Endothelial cell of umbilical vein (primary cell): ENCODE data around the gene RERGL. TPM values are rescaled to one million over a fixed set of nuclear protein-coding genes. Genes with fewer than 3 reads are reported as not detected.
"Not testable (repeated sequence)": the region's sequence is repeated elsewhere in the genome, so short reads cannot be mapped to it uniquely, and the experiment has no call there.

Experiments
- BruUV-seq: library from RNA; stranded (reverse); fragments of 400-500 nt; replicated peaks from 2 replicates; lab custom pipeline; 2021; lab: Mats Ljungman, UMichigan
- CTCF ChIA-PET: fragments of 300-600, 350-600 bp; sonication (Branson Sonifier 250); formaldehyde crosslinking; loops from one replicate; lab custom pipeline; 2021; ENCODE audit warnings: antibody characterized with exemption, inconsistent platforms; lab: Charles Lee
- POLR2A ChIA-PET: fragments of 300-600, 350-600 bp; sonication (Branson Sonifier 250); formaldehyde crosslinking; loops from one replicate; lab custom pipeline; 2021; ENCODE audit warnings: antibody characterized with exemption, inconsistent platforms; lab: Charles Lee
- DNase-seq: peaks from one replicate; pipeline ENCODE4 v3.0.0-alpha.2; 2011; ENCODE audit warnings: low read depth, low spot score
- FAIRE-seq: peaks from 2 replicates; lab custom pipeline; 2011; peaks lifted over from hg19 to GRCh38; lab: Jason Lieb, UNC
- H2AFZ ChIP-seq: 2 replicates; pipeline ENCODE4 v1.6.0; 2012; ENCODE audit warnings: low read depth, low read length, control low read depth, inconsistent platforms
- H3K27ac ChIP-seq: 2 replicates; pipeline ENCODE4 v1.5.1; 2011; ENCODE audit warnings: low read depth, mild to moderate bottlenecking, control low read depth, low read length, moderate library complexity; ENCODE audit not compliant: insufficient read depth
- H3K27me3 ChIP-seq, 2 experiments: 2 replicates each; pipeline versions ENCODE4 v1.6.0 to v1.6.1; 2011; ENCODE audit warnings: low read length in 2 of 2, mixed read lengths in 1 of 2; ENCODE audit not compliant: control insufficient read depth in 2 of 2, insufficient read depth in 2 of 2
- H3K36me3 ChIP-seq, 2 experiments: 2 replicates in 1 of 2; 3 replicates in 1 of 2; pipeline ENCODE4 v1.5.1; 2011; ENCODE audit warnings: low read length in 2 of 2, mild to moderate bottlenecking in 1 of 2, moderate library complexity in 1 of 2; ENCODE audit not compliant: control insufficient read depth in 2 of 2, insufficient read depth in 2 of 2; ENCODE audit errors: extremely low read depth in 1 of 2
- H3K4me1 ChIP-seq: 3 replicates; pipeline ENCODE4 v1.5.1; 2011; ENCODE audit warnings: mild to moderate bottlenecking, low read length; ENCODE audit not compliant: control insufficient read depth, insufficient read depth; ENCODE audit errors: extremely low read depth
- H3K4me2 ChIP-seq: 2 replicates; pipeline ENCODE4 v1.6.1; 2011; ENCODE audit warnings: low read length, control low read depth, mixed read lengths; ENCODE audit not compliant: insufficient read depth
- H3K4me3 ChIP-seq, 3 experiments: fragments of 200-600 bp in 1 of 3; sonication (generic), shearing (Covaris generic) in 1 of 3; replicated peaks in 1 of 3; 2 replicates each; pipeline ENCODE4 v1.5.1; 2011 to 2016; ENCODE audit warnings: control low read depth in 3 of 3, low read length in 3 of 3, mild to moderate bottlenecking in 2 of 3, inconsistent platforms in 1 of 3, low read depth in 1 of 3, moderate library complexity in 1 of 3; ENCODE audit not compliant: insufficient read depth in 1 of 3
- H3K79me2 ChIP-seq: 2 replicates; pipeline ENCODE4 v1.6.0; 2012; ENCODE audit warnings: low read length, inconsistent platforms; ENCODE audit not compliant: control insufficient read depth, insufficient read depth
- H3K9ac ChIP-seq: replicated peaks from 2 replicates; pipeline ENCODE3; 2011; ENCODE audit warnings: low read length, control low read depth; ENCODE audit not compliant: insufficient read depth; ENCODE audit errors: extremely low read depth
- H3K9me1 ChIP-seq: replicated peaks from 3 replicates; pipeline ENCODE4 v1.6.0; 2011; ENCODE audit warnings: mild to moderate bottlenecking, low read length; ENCODE audit not compliant: control insufficient read depth, insufficient read depth; ENCODE audit errors: extremely low read depth
- H3K9me3 ChIP-seq: replicated peaks from 2 replicates; pipeline ENCODE4 v1.5.1; 2012; ENCODE audit warnings: low read length, inconsistent platforms; ENCODE audit not compliant: control insufficient read depth, insufficient read depth
- H4K20me1 ChIP-seq: replicated peaks from 2 replicates; pipeline ENCODE3; 2011; ENCODE audit warnings: mild to moderate bottlenecking, low read length; ENCODE audit not compliant: control insufficient read depth, insufficient read depth; ENCODE audit errors: extremely low read depth
- EZH2 ChIP-seq: IDR thresholded peaks from 2 replicates; pipeline ENCODE4 v1.6.1; 2012; ENCODE audit warnings: borderline replicate concordance, low read depth, mild to moderate bottlenecking, moderate library complexity, low read length, inconsistent platforms; ENCODE audit not compliant: severe bottlenecking
- FOS ChIP-seq: IDR thresholded peaks from 2 replicates; pipeline ENCODE4 v1.6.1; 2011; ENCODE audit warnings: mild to moderate bottlenecking, low read length, moderate library complexity, borderline replicate concordance; ENCODE audit not compliant: insufficient read depth
- GATA2 ChIP-seq: IDR thresholded peaks from 2 replicates; pipeline ENCODE4 v1.7.0; 2011; ENCODE audit warnings: low read depth, mild to moderate bottlenecking, moderate library complexity, mixed read lengths, low read length; ENCODE audit not compliant: insufficient read length, insufficient read depth
- JUN ChIP-seq: IDR thresholded peaks from 2 replicates; pipeline ENCODE4 v1.6.1; 2011; ENCODE audit warnings: borderline replicate concordance, low read depth; ENCODE audit not compliant: insufficient read length, insufficient read depth
- MYC ChIP-seq: IDR thresholded peaks from one replicate; pipeline ENCODE4 v1.6.1; 2011; ENCODE audit warnings: mild to moderate bottlenecking, low read depth, low read length
- POLR2A ChIP-seq: IDR thresholded peaks from 2 replicates; pipeline ENCODE4 v1.6.1; 2012; ENCODE audit warnings: low read depth, mild to moderate bottlenecking, control low read depth, low read length
- POLR2AphosphoS5 ChIP-seq: IDR thresholded peaks from 2 replicates; pipeline ENCODE4 v1.6.1; 2012; ENCODE audit warnings: low read depth, mild to moderate bottlenecking, control low read depth, low read length, moderate library complexity; ENCODE audit not compliant: insufficient read depth
- dilution Hi-C: fragments of 300-500 bp; cut with MboI; formaldehyde crosslinking; loops from one replicate; pipeline ENCODE4 v1.15.0; 2019; ENCODE audit warnings: low sequenced_read_pairs; ENCODE audit not compliant: extremely low pct_ligation_motif_present
- intact Hi-C: fragments of 100-400 bp; cut with micrococcal nuclease; formaldehyde crosslinking; loops from one replicate; pipeline ENCODE4 v1.10.0; 2022
- polyA plus RNA-seq, 4 experiments: library from polyadenylated mRNA; depleted of rRNA in 3 of 4; stranded (reverse) in 3 of 4; unstranded in 1 of 4; fragments of >200 nt; gene quantifications; 2 replicates each; pipeline versions ENCODE4 v1.2.1 to v1.2.3, GENCODE V29; 2011 to 2012; ENCODE audit warnings: missing spikeins in 1 of 4
- total RNA-seq: library from RNA; stranded (reverse); gene quantifications from 2 replicates; pipeline ENCODE4 v1.2.3, GENCODE V29; 2021
- TF ChIP-seq, protein P1 (sequence below): IDR thresholded peaks from 2 replicates; pipeline ENCODE4 v1.6.1; 2011; ENCODE audit not compliant: insufficient read depth, insufficient read length
- TF ChIP-seq, protein P2 (sequence below), 2 donors: IDR thresholded peaks; 1 replicate in 1 of 2; 2 replicates in 1 of 2; pipeline ENCODE4 v1.5.1; 2011; ENCODE audit warnings: low read length in 2 of 2, mild to moderate bottlenecking in 2 of 2, moderate library complexity in 2 of 2, control low read depth in 1 of 2, inconsistent platforms in 1 of 2, low read depth in 1 of 2; ENCODE audit not compliant: insufficient read depth in 1 of 2; ENCODE audit errors: extremely low read depth in 1 of 2

Gene RERGL
- total and polyA plus RNA-seq, 2 donors (not counting 3 experiments of a cell fraction or from before 2014, with no cell fraction given), result not detected

DNA sequence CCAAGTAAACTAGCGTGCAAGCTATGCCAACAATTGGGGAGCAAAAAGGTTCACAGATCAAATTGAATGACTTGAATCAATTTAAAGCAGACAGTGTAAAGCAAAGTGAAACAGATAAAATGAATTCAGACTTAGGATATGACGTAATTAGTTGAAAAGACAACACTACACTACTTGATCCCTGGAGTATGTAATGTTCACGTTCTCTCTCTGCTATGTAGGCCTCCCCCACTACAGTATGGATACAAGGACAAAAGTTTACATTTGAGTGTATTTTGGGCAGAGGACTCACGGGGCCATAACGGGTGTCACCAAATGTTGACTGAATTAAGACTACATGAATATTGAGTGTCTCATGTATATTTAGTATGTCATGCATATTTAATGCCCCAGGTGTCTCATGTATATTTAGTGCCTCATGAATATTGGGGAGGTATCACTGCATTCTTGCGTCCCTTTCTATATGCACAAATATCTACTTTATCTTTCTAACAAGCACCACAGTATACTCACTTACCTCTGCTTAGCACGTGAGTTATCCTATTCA is 44.5 kb downstream of the RERGL start:
- Histone ChIP-seq H3K4me3 (no peak overlapping the region), H3K27me3 (no peaks in the 10 kb centered on the region), H3K4me1 (no peaks in the 10 kb centered on the region), H3K27ac (no peak overlapping the region), H3K9me3 (peaks cover 4% of the 10 kb centered on the region), H4K20me1 (no peaks in the 10 kb centered on the region), H3K4me2 (no peak overlapping the region), H3K9ac (no peak overlapping the region), H2AFZ (no peak overlapping the region), H3K79me2 (no peaks in the 10 kb centered on the region), H3K36me3 (no peaks in the 10 kb centered on the region), H3K9me1 (no peaks in the 10 kb centered on the region)
- intact Hi-C loops, result no loop called here
- dilution Hi-C loops, result no loop called here
- ChIA-PET CTCF (no interaction called here), POLR2A (no interaction called here)
- BruUV-seq, result no TSS peak
- FAIRE-seq (no peak), DNase-seq (no peak)
- no peak for TF ChIP-seq POLR2AphosphoS5
- no peak for TF ChIP-seq GATA2
- TF ChIP-seq, protein P1, sequence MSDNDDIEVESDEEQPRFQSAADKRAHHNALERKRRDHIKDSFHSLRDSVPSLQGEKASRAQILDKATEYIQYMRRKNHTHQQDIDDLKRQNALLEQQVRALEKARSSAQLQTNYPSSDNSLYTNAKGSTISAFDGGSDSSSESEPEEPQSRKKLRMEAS, result no peak
- TF ChIP-seq, protein P2, sequence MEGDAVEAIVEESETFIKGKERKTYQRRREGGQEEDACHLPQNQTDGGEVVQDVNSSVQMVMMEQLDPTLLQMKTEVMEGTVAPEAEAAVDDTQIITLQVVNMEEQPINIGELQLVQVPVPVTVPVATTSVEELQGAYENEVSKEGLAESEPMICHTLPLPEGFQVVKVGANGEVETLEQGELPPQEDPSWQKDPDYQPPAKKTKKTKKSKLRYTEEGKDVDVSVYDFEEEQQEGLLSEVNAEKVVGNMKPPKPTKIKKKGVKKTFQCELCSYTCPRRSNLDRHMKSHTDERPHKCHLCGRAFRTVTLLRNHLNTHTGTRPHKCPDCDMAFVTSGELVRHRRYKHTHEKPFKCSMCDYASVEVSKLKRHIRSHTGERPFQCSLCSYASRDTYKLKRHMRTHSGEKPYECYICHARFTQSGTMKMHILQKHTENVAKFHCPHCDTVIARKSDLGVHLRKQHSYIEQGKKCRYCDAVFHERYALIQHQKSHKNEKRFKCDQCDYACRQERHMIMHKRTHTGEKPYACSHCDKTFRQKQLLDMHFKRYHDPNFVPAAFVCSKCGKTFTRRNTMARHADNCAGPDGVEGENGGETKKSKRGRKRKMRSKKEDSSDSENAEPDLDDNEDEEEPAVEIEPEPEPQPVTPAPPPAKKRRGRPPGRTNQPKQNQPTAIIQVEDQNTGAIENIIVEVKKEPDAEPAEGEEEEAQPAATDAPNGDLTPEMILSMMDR (IDR thresholded peaks at IDR 0.05; ENCODE audit: extremely low read depth in 1 of 2, insufficient read depth in 1 of 2, low read depth in 1 of 2, low read length in 2 of 2), result no peak
- no peak for TF ChIP-seq POLR2A
- no peak for TF ChIP-seq JUN
- TF ChIP-seq MYC, result no peak
- no peak for TF ChIP-seq EZH2
- no peak for TF ChIP-seq FOS

DNA sequence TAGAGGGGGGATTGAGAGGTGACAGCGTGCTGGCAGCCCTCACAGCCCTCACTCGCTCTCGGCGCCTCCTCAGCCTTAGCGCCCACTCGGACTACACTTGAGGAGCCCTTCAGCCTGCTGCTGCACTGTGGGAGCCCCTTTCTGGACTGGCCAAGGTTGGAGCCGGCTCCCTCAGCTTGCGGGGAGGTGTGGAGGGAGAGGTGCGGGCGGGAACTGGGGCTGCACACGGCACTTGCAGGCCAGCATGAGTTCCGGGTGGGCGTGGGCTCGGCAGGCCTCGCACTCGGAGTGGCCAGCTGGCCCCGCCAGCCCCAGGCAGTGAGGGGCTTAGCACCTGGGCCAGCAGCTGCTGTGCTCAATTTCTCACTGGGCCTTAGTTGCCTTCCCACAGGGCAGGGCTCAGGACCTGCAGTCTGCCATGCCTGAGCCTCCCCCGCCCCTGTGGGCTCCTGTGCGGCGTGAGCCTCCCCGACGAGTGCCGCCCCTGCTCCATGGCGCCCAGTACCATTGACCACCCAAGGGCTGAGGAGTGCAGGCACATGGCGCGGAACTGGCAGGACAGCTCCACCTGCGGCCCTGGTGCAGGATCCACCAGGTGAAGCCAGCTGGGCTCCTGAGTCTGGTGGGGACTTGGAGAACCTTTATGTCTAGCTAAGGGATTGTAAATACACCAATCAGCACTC is 49.8 kb downstream of the RERGL start:
- H3K9me3 ChIP-seq, H3K4me1 ChIP-seq, dilution Hi-C loops, H3K4me3 ChIP-seq, H3K27me3 ChIP-seq, CTCF ChIA-PET, H2AFZ ChIP-seq, BruUV-seq, FAIRE-seq, intact Hi-C loops, H3K4me2 ChIP-seq, POLR2A ChIA-PET, H3K9ac ChIP-seq, H3K27ac ChIP-seq, H3K79me2 ChIP-seq, H3K9me1 ChIP-seq, H3K36me3 ChIP-seq, H4K20me1 ChIP-seq, DNase-seq: not testable (repeated sequence)
